NCI-H146 (cell line): Measurements from ENCODE around the gene COA5.

ENCODE experiments used
- DNase-seq: peaks from one replicate; lab custom pipeline; 2025; lab: John Stamatoyannopoulos, UW

Gene COA5

GRCh38 chr2:98571796-98572195 is 36.5 kb downstream of the COA5 start:
- DNase-seq = no peak

DNA sequence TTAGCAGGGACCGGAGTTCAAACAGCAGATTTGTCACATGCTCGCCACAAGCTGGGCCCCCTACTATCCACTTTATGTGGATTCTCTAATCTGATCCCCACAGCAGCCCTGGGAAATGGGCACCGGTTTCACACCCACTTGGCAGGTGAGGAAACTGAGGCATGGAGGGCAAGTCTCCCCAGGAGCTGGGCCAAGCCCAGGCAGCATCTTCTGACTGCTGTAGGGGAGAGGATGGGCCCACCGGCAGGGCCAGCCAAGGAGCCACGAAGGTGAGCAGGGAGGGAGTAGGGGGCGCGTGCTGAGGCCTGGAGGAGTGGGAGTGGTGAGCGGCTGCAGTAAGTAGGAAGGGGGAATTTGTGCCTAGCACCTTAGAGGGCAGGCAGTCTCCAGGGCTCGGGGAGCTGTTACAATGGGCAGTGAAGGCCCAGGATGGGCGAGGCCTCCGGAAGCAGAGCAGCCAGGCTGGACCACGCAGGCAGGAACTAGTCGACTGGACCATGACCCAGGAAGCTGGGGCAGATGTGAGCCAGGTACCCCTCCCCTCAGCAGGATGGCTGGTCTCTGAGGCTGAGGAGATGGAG is 37.1 kb downstream of the COA5 start:
- DNase-seq = no peak

GRCh38 chr2:98570356-98570755 is 38.0 kb downstream of the COA5 start:
- no peak for DNase-seq

- DNase-seq = no peak
Observed at GRCh38 chr2:98569915-98570314, 38.4 kb downstream of the COA5 start.

DNA sequence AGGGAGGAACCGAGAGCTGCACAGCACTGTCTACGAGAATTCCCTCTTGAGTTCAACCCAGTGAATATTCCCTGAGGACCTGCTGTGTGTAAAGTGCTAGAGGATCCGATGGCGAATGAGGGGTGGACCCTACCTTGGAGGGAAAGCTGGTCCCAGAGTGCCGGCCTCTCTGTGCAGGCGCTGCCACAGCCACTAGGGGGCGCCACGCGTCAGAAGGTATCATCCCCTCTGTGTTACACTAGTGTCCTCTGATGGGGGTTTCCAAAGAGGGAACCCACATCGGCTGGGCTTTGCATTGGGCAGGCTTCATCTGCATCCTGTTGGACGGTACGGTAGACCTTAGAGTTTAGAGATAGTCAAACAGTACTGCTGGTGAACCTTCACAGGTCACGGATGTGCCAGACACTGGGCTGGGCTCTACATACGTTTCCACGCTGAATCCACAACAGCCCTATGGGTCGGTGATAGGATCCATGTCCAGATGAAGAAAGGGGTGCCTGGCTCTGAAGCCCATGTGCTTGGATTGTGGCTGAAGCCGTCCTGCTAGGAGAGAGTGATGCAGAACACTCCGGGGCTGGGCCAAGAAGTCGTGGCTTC is 39.0 kb downstream of the COA5 start:
- DNase-seq = no peak

DNA sequence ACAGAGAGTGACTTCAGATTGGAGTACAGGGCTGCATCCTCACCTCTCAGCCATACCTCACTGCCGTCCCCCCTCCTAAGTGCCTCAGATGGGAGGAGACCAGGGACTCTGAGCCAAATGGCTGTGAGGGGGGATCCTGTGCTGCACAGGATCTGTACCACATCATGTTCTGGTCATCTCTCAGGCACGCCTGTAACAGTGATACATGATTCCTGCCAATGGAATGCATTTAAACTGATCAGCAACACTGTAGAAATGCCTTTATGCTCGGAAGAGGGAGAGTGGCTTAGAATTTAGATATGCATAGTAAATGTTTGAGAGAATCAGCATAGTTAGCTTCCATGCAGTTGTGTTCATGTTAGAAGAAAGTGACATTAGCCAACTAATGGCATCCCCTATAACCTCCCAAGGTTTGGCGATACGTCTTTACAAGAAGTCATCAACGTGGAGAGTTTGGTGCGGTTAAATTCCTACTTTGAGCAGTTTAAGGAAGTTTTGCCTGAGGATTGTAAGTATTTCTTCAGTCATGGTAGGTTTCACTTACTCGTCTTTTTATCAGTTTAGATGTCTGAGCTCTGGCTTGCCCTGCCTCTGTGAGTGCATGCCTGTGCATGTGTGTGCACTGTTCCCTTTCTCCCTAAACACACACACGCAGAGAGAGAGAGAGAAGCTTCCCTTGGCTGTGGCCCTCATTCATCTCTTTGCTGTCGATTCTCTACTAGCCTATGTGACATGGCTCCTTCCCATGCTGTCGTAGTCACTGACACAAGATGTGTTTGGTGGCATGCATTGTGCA is 40.0 kb downstream of the COA5 start:
- no peak for DNase-seq

GRCh38 chr2:98565941-98566340 is 42.4 kb downstream of the COA5 start:
- no peak for DNase-seq

DNA sequence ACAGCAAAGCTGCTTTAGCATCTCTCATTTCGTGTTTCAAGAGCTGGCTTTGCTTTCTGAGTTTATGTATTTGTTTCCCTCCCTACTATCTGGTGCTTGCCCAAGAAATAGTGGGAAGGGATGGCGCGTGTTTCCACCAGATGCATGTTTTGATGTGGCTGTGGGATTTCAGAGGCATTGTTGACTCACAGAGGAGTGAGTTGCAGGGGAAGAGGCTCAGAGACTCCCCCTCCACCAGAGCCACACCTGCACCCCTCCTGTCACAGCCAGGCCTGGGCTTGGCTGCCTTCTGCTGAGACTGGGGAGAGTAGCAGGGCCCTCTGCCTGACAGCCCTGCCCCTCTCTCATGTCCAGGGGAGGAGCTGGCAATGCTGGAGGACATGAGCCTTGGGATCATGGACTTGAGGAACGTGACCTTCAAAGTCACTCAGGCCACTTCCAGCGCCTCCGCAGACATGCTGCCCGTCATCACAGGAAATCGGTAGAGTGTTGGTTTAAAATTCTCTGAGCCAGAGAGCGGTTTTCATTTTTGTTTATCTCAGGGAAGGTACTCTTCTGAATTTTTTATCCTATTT is 42.9 kb downstream of the COA5 start:
- DNase-seq = no peak

DNA sequence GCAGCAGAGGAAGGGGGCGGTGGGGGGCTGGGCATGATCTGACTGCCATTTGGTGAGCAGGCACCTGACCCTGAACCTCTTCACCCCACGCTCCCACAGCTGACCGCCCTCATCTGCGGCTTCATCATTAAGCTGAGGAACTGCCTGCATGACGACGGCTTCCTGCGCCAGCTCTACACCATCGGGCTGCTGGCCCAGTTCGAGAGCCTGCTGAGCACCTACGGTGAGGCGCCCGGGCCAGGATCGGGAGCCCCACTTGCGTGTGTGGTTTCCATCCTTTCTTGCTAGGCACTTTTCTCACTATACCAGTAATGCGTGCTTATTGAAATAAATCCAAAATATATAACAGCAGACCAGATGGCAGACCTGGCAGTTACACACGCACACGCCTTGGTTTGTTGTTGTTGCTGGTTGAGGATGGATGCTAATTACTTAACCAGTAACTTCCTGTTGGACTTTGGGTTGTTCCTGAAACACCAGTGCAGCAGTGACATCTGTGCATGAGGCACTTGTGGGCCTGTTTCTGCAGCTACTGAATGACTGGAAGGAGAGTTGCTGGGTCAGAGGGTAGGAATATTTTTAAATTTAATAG is 43.7 kb downstream of the COA5 start:
- no peak for DNase-seq

DNA sequence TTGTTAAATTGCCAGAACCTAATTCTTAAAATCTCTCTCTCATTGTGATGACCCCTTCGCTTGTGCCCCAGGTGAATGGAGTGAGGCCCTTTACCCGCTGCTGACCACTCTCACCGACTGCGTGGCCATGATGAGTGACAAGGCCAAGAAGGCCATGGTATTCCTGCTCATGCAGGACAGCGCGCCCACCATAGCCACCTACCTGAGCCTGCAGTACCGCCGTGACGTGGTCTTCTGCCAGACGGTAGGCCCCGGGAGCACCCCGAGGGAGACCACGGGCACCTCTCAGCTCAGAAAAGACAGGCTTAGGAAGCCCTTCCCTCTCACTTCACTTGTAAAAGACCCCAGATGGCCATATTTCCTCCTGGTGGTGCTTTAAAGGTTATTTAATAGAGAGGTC is 44.9 kb downstream of the COA5 start:
- no peak for DNase-seq

DNA sequence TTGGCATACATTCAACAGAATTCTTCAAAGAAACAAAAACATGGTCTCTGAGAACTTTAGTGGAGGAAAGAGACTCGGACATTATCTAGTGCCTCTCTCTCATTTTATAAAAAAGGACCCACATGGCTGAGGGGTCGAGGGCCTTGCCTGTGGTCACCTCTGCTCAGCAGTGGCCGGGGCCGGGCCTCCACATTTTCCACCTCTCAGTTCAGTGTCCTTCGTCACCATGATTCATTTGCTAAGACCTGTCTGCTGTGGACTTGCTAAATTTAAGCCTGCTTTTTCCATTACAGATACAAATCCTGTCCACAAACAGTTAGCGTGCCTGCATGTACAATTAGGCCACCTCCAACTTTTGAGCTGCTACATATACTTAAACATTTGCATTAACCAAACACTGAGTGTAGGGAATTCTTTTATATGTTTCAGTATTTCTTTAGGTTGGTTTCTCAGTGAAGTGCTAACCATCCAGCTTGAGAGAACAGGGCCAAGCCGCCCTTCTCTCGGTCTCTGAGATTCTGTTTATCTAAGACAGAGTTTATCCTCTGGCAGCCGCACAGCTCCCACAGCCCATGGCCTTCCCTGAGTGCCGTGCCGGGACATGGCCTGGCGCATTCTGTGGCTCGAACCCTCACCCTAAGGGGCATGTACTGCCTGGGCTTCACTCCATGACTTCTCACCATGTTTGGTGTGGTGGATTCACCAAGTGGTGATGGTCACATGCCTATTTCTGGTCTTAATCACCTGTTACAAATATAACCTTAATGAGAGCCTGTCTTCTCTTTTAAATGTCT is 46.2 kb downstream of the COA5 start:
- no peak for DNase-seq

GRCh38 chr2:98561018-98561417 is 47.3 kb downstream of the COA5 start:
- DNase-seq = no peak

DNA sequence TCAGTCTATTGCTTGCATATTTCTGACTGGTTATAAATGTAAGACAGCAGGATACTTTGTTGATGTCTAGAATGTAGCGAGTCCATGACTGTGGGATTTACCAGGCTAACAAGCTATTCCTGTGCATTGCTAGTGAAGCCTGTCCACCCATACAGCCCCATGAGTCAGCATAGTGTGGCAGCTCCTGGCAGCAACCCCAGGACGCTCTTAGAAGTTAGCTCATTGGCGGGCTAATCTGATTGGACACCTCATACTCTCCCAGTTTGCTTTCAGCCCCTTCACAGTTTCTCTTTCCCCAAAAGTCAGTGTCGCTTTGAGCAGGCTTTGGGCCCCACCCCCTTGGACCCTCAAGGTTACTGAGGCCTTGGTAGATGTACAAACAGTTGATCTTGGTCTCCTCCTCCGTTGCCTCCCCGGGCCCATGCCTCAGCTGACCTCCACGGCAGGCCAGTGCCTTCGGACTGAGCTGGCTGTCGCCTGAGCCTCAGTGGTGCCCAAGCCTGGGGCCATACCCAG is 48.0 kb downstream of the COA5 start:
- DNase-seq = no peak

DNA sequence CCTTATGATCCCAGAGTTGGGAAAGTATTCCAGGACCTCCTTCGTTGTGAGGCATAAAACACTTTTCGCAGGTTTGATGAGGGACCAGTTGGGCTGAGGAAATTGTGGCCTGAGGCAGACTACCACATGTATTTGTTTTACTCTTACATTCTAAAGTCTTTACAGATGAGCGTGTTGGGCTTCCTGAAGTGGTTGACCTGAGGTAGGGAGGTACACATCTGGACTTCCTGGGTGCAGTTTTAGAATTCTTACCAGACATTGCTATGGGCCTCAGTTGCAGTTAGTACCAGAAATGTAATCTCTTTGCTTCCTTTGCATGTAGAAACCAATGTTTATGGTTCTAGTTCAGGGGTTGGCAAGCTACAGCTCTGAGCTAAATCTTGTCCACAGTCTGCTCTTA is 48.7 kb downstream of the COA5 start:
- no peak for DNase-seq

DNA sequence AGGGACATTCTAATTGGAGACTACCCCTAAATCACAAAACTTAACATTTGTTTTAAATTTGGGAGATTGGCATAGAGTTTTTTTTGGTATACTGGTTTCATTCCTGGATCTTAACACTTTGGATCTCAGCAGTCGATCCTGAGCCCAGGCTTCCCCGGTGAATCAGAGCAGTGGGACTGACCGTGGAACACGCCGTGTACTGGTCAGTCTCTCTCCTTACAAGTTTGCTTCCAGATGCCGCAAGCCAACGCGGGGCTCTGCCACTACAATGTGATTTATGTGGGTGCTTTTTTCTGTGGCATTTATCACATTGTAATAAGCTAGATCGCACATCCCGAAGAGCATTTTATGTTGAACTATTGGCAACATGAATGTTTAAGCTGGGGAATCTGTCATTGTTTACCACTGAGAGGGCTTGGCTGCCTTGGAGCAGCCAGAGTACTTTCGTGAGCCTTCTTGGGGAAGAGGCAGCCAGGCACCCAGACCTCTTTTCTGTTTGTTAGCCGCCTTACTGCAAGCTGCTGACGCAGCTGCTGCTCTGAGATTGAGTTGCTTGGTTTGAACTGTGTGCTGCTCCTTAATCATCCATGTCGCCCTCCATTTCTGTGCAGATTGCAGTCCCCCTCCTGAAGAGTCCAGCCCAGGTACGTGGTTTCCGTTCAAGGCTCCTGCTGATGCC is 49.3 kb downstream of the COA5 start:
- DNase-seq = no peak

DNA sequence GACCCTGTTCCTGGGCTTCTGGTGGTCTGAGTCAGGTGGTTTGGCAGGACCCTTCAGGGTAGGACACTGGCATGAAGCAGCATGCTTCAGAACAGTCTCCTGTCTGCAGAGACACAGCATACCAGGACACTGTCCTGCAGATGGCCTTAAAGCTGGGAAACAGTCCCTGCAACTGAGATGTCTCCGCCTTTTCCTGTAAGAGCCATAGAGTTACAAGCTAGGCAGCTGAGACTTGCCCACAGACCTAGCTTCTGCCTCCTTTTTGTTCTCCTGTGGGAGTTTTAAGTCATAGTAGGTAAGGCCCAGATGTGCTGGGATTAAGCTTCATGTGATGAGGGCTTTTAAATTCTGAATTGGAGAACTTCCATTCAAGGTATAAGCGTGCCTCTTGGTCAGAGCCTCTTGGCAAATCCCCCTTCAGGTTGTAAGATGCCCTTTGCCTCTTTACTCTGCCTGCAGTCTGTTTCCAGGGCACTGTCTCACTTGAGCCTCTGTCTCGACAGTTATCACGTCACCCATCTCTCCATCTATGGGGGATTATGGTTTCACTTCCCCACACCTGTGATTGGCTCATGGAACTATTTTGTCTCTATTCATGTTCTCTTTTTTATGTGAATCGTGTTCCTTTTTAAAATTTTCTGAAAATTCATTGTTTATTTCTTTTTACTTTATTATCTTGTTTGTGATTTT is 51.8 kb downstream of the COA5 start:
- no peak for DNase-seq

DNA sequence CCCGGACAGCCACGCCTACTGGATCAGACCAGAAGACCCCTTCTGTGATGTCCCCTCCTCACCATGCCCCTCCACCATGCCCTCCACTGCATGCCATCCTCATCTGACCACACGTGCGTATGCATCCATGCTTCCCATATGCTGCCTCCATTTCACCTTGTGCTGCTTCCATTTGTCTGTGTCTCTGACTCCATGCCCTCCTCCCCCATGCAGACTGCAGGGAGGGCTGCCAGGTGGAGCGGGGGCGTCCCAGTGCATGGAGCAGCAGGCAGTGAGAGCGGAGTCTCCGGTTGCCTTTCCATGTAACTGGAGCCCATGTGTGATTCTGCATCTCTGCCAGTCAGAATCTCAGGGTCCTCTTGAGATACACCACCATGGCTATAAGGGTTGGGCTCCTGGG is 52.6 kb downstream of the COA5 start:
- DNase-seq = no peak

GRCh38 chr2:98554116-98554861 is 54.0 kb downstream of the COA5 start:
- no peak for DNase-seq

GRCh38 chr2:98552499-98553179 is 55.7 kb downstream of the COA5 start:
- DNase-seq = no peak
